Measurements from ENCODE around the gene MED16. TPM values are rescaled to one million over a fixed set of nuclear protein-coding genes. Genes with fewer than 3 reads are reported as not detected.

The MED16 gene
- total RNA-seq, 1 donor from 2014 or later: 18.3 TPM

DNA sequence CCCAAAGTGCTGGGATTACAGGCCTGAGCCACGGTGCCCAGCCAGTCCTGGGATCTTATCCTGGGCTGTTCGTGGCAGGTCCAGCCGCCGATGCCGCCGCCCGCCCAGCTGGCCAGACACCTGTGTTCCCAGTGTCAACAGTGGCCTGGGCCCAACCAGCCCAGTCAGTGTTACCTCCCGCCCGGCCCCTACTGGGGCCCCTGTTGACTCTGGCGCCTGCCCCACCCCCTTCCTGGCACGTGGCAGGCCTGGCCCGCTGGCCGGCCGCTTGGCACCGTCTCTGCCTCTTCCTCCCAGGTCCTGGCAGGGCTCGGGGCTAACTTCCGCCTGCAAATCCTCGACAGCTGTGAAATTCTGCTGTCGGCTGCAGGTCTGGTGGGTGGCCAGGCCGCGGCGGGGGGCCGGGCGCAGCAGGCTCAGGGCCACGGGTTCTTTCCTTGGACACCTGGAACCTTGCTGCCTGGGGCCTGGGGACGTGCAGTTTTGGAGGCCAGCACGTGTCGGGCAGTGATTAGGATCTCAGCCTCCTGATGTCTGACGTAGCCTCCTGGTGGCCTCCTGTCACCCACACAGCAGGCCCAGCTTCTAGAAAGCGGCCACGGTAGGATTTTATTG is 42.0 kb upstream of the MED16 start:
- peak overlapping the region; percentile 54 for H3K27ac ChIP-seq (ENCODE audit: low read depth, low read length)
- H3K9me3 ChIP-seq (ENCODE audit: control insufficient read depth in 3 of 3, low read length in 3 of 3): no peaks in the 10 kb centered on the region
- H3K9ac ChIP-seq (ENCODE audit: low read depth in 1 of 3, low read length in 3 of 3): peak overlapping the region in 1 of 3 donors; percentile 50
- H3K4me3 ChIP-seq (ENCODE audit: low read length in 3 of 3): no peak overlapping the region
- H3K4me1 ChIP-seq (ENCODE audit: control insufficient read depth in 3 of 3, insufficient read depth in 3 of 3, low read length in 3 of 3): peaks cover 25 to 32% (median 28%) of the 10 kb centered on the region in 3 donors
- peaks cover 0 to 1% (median 0%) of the 10 kb centered on the region in 3 donors for H3K36me3 ChIP-seq (ENCODE audit: control insufficient read depth in 3 of 3, insufficient read depth in 3 of 3, low read length in 3 of 3)
- H3K27me3 ChIP-seq (ENCODE audit: control insufficient read depth in 3 of 3, insufficient read depth in 3 of 3, low read length in 3 of 3): peaks cover 0 to 11% (median 11%) of the 10 kb centered on the region in 3 donors

DNA sequence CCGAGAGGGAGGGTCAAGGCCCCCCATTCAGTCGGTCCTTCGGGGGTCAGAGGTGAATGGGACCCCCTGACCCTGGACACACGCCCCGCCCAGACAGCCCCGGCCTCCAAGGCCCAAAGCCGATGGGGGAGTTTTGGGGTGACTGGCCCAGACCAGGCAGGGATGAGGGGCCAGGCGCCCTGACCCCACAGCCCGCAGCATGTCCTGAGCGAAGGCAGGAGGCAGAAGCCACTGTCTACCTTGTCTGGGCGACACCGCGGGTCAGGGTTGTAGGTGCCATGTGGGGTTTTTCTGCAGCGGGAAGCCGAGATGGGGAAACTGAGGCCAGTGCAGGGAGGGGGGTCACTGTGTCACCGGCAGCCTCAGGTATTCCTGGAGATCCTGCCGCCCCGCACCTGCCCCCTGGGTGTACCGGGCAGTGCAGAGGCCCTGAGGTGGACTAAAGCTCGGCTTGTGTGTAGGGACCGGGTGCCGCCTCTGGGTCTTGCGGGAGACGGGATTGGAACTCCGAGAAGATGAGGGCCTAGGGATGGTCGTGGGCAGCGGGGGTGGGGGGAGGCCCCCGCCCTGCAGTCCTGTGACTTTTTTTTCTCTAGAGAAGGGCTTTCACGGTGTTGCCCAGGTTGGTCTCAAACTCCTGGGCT is 41.3 kb upstream of the MED16 start:
- H3K27ac ChIP-seq (ENCODE audit: low read depth, low read length): peak overlapping the region; percentile 54
- H3K4me1 ChIP-seq (ENCODE audit: control insufficient read depth in 3 of 3, insufficient read depth in 3 of 3, low read length in 3 of 3): peaks cover 25 to 32% (median 28%) of the 10 kb centered on the region in 3 donors
- no peaks in the 10 kb centered on the region for H3K9me3 ChIP-seq (ENCODE audit: control insufficient read depth in 3 of 3, low read length in 3 of 3)
- peak overlapping the region in 1 of 3 donors; percentile 13 for H3K4me3 ChIP-seq (ENCODE audit: low read length in 3 of 3)
- H3K9ac ChIP-seq (ENCODE audit: low read depth in 1 of 3, low read length in 3 of 3): peak overlapping the region in 1 of 3 donors; percentile 50
- H3K27me3 ChIP-seq (ENCODE audit: control insufficient read depth in 3 of 3, insufficient read depth in 3 of 3, low read length in 3 of 3): peaks cover 0 to 11% (median 11%) of the 10 kb centered on the region in 3 donors
- H3K36me3 ChIP-seq (ENCODE audit: control insufficient read depth in 3 of 3, insufficient read depth in 3 of 3, low read length in 3 of 3): peaks cover 0 to 1% (median 0%) of the 10 kb centered on the region in 3 donors

DNA sequence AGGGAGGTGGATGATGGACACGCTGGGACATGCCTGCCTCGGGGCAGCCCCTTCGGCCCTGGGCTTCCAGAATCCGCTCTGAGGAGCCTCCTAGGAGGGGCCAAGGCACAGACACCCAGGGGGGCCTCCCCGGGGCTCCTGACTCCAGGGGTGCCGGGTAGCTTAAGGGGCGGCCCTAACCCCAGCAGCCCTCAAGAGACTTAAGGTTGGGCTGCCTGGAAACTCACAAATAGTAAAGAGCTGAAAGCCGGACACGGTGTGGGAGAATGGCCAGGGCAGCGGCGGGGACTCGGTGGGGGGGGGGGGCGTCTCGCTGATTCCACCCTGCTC is 40.5 kb upstream of the MED16 start:
- Histone ChIP-seq H3K9me3 (ENCODE audit: control insufficient read depth in 3 of 3, low read length in 3 of 3) (no peaks in the 10 kb centered on the region), H3K4me1 (ENCODE audit: control insufficient read depth in 3 of 3, insufficient read depth in 3 of 3, low read length in 3 of 3) (peaks cover 25 to 32% (median 28%) of the 10 kb centered on the region in 3 donors), H3K36me3 (ENCODE audit: control insufficient read depth in 3 of 3, insufficient read depth in 3 of 3, low read length in 3 of 3) (peaks cover 0 to 1% (median 0%) of the 10 kb centered on the region in 3 donors), H3K27me3 (ENCODE audit: control insufficient read depth in 3 of 3, insufficient read depth in 3 of 3, low read length in 3 of 3) (peaks cover 0 to 11% (median 11%) of the 10 kb centered on the region in 3 donors), H3K9ac (ENCODE audit: low read depth in 1 of 3, low read length in 3 of 3) (peak overlapping the region in 1 of 3 donors; percentile 45), H3K27ac (ENCODE audit: low read depth, low read length) (peak overlapping the region; percentile 36), H3K4me3 (ENCODE audit: low read length in 3 of 3) (no peak overlapping the region)

DNA sequence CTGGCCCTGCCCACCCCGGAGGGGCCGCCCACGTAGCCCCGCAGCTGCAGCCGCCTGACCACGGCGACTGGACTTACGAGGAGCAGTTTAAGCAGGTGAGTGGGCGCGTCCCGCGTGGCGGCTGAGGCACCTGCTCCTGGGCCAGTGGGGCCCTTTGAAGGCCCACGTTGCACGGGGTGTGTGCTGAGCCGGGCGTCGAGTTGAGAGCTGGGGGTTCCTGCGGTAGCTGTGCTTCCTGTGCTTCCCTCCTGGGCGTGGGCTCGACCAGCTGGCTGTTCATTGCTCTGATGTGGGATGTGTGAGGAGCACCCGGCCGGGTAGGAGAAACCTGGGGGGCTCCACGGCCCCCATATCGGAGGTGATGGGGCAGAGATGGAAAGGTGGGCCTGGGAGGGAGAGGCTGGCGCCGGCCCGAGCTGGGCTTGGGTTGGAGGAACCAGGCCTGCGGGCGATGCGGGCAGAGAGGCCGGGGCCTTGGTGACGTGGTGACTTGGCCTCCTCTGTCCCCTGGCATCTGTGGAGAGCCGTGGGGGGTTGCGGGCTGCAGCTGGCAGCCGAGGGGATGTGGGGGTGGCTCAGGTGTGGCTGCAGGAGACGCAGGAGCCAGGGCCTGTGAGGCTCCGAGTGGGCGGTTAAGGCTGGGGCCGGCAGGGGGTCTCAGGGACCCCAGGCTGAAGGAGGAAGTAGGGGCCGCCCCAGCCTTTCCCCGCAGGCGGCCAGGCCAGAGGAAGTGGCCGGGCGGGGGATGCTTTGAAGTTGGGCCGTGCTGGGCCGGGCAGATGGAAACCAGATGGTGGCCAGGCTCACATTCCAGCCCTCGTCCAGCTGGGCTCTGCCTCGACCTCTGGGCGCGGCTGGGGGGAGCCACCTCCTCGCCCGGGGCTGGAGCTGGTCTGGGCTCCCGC is 39.9 kb upstream of the MED16 start:
- Histone ChIP-seq H3K4me3 (ENCODE audit: low read length in 3 of 3) (no peak overlapping the region), H3K9me3 (ENCODE audit: control insufficient read depth in 3 of 3, low read length in 3 of 3) (no peaks in the 10 kb centered on the region), H3K27me3 (ENCODE audit: control insufficient read depth in 3 of 3, insufficient read depth in 3 of 3, low read length in 3 of 3) (peaks cover 0 to 11% (median 11%) of the 10 kb centered on the region in 3 donors), H3K27ac (ENCODE audit: low read depth, low read length) (peak overlapping the region; percentile 36), H3K4me1 (ENCODE audit: control insufficient read depth in 3 of 3, insufficient read depth in 3 of 3, low read length in 3 of 3) (peaks cover 25 to 32% (median 28%) of the 10 kb centered on the region in 3 donors), H3K9ac (ENCODE audit: low read depth in 1 of 3, low read length in 3 of 3) (peak overlapping the region in 1 of 3 donors; percentile 45), H3K36me3 (ENCODE audit: control insufficient read depth in 3 of 3, insufficient read depth in 3 of 3, low read length in 3 of 3) (peaks cover 0 to 1% (median 0%) of the 10 kb centered on the region in 3 donors)

DNA sequence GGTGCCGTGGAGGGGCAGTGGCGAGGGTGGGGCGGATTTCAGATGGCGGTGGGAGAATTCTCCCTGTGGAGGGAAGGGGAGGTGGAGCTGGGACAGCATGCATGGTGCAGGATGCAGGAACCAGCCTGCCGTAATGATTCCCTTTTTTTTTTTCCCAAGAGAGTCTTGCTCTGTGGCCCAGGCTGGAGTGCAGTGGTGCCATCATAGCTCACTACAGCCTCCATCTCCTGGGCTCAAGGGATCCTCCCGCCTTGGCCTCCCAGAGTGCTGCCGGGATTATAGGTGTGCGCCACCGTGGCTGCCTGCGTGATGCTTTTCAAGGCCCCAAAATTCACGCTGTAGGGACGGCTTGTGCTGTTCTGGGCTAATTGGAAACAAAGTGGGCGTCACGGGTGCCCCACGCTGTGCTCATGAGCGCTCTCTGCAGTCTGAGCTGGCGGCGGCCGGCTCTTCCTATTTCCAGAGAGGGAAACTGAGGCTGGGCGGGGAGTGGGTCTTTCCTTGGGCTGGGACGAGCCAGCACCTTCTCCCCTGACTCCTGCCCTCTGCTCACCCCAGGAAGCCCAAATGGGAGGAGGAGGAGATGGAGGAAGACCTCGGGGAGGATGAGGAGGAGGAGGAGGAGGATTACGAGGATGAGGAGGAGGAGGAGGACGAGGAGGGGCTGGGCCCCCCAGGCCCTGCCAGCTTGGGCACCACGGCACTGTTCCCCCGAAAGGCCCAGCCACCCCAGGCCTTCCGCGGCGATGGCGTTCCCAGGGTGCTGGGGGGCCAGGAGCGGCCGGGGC is 39.1 kb upstream of the MED16 start:
- no peak overlapping the region for H3K27ac ChIP-seq (ENCODE audit: low read depth, low read length)
- H3K4me3 ChIP-seq (ENCODE audit: low read length in 3 of 3): no peak overlapping the region
- H3K9ac ChIP-seq (ENCODE audit: low read depth in 1 of 3, low read length in 3 of 3): peak overlapping the region in 1 of 3 donors; percentile 25
- H3K9me3 ChIP-seq (ENCODE audit: control insufficient read depth in 3 of 3, low read length in 3 of 3): no peaks in the 10 kb centered on the region
- peaks cover 0 to 1% (median 0%) of the 10 kb centered on the region in 3 donors for H3K36me3 ChIP-seq (ENCODE audit: control insufficient read depth in 3 of 3, insufficient read depth in 3 of 3, low read length in 3 of 3)
- H3K27me3 ChIP-seq (ENCODE audit: control insufficient read depth in 3 of 3, insufficient read depth in 3 of 3, low read length in 3 of 3): peaks cover 0 to 11% (median 11%) of the 10 kb centered on the region in 3 donors
- peaks cover 27 to 32% (median 30%) of the 10 kb centered on the region in 3 donors for H3K4me1 ChIP-seq (ENCODE audit: control insufficient read depth in 3 of 3, insufficient read depth in 3 of 3, low read length in 3 of 3)

DNA sequence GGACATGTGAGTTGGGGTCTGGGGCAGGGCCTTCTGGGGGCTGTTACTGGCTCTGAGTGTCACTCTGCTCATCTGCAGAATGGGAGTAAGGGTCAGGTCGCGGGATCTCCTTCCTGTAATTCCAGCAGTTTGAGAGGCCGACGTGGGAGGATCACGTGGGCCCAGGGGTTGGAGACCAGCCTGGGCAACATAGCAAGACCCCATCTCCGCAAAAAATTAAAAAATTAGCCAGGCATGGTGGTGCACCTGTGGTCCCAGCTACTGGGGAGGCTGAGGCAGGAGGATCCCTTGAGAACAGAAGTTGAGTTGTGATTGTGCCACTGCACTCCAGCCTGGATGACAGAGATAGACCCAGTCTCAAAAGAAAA is 36.9 kb upstream of the MED16 start:
- peaks cover 26 to 33% (median 29%) of the 10 kb centered on the region in 3 donors for H3K4me1 ChIP-seq (ENCODE audit: control insufficient read depth in 3 of 3, insufficient read depth in 3 of 3, low read length in 3 of 3)
- H3K27ac ChIP-seq (ENCODE audit: low read depth, low read length): no peak overlapping the region
- no peak overlapping the region for H3K9ac ChIP-seq (ENCODE audit: low read depth in 1 of 3, low read length in 3 of 3)
- no peak overlapping the region for H3K4me3 ChIP-seq (ENCODE audit: low read length in 3 of 3)
- H3K27me3 ChIP-seq (ENCODE audit: control insufficient read depth in 3 of 3, insufficient read depth in 3 of 3, low read length in 3 of 3): peaks cover 0 to 11% (median 11%) of the 10 kb centered on the region in 3 donors
- H3K36me3 ChIP-seq (ENCODE audit: control insufficient read depth in 3 of 3, insufficient read depth in 3 of 3, low read length in 3 of 3): peaks cover 0 to 1% (median 0%) of the 10 kb centered on the region in 3 donors
- no peaks in the 10 kb centered on the region for H3K9me3 ChIP-seq (ENCODE audit: control insufficient read depth in 3 of 3, low read length in 3 of 3)

DNA sequence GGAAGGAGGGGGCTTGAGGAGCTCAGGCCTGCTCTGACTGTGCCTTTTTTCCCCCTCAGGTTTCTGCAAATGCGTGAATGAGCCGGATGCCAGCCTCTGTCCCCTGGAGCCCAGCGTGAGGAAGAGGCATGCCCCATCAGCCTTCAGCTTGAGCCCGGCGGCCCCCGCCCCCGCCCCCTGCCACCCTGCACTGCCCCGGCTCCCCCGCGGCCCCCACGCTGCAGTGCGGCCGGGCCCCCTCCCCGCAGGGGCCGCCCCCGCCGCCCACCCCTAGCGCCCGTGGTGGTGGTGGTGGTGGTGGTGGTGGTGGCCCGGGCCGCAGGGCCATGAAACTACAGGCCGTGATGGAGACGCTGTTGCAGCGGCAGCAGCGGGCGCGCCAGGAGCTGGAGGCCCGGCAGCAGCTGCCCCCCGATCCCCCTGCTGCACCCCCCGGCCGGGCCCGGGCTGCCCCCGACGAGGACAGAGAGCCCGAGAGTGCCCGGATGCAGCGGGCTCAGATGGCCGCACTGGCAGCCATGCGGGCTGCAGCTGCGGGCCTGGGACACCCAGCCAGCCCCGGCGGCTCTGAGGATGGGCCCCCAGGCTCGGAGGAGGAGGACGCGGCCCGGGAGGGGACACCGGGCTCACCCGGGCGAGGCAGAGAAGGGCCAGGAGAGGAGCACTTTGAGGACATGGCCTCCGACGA is 36.4 kb upstream of the MED16 start:
- Histone ChIP-seq H3K4me3 (ENCODE audit: low read length in 3 of 3) (no peak overlapping the region), H3K27me3 (ENCODE audit: control insufficient read depth in 3 of 3, insufficient read depth in 3 of 3, low read length in 3 of 3) (peaks cover 0 to 11% (median 11%) of the 10 kb centered on the region in 3 donors), H3K9ac (ENCODE audit: low read depth in 1 of 3, low read length in 3 of 3) (no peak overlapping the region), H3K27ac (ENCODE audit: low read depth, low read length) (no peak overlapping the region), H3K9me3 (ENCODE audit: control insufficient read depth in 3 of 3, low read length in 3 of 3) (no peaks in the 10 kb centered on the region), H3K36me3 (ENCODE audit: control insufficient read depth in 3 of 3, insufficient read depth in 3 of 3, low read length in 3 of 3) (peaks cover 0 to 1% (median 0%) of the 10 kb centered on the region in 3 donors), H3K4me1 (ENCODE audit: control insufficient read depth in 3 of 3, insufficient read depth in 3 of 3, low read length in 3 of 3) (peaks cover 25 to 32% (median 28%) of the 10 kb centered on the region in 3 donors)

DNA sequence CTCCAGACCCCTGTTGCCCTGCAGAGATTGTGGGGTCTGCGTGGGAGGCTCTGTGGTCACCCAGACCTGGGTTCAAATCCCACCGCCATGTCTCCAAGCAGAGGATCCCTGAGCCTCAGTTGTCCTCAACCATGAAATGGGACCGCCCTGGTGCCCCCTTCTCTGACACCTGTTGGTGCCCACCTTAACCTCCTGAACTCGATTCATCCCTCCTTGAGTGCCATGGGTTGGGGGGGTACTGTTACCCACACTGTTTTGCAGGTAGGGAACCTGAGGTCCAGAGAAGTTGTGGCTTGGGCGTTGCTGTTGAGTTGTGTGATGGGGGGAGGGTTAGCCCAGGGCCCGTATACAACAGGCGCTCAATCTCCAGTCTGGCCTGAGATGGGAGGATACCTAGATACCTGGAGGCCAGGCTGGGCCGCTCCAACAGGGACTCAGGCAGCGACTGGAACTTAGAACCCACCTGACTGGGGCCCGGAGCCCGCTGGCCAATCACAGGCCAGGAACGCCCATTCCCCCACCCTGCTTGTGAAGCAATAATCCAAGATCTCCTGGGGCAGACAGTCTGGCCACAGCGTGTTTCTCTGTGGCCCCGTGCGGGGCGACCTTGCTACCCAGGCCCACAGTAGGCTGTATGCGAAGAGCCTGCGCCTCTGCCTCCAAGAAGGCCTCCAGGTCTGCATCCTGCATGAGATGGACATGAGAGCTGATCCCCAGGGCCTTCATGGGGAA is 35.6 kb upstream of the MED16 start:
- no peak overlapping the region for H3K27ac ChIP-seq (ENCODE audit: low read depth, low read length)

More for the DNA sequence above, 35.6 kb upstream of the MED16 start:
- Histone ChIP-seq H3K9ac (ENCODE audit: low read depth in 1 of 3, low read length in 3 of 3) (no peak overlapping the region), H3K36me3 (ENCODE audit: control insufficient read depth in 3 of 3, insufficient read depth in 3 of 3, low read length in 3 of 3) (peaks cover 0 to 1% (median 0%) of the 10 kb centered on the region in 3 donors), H3K9me3 (ENCODE audit: control insufficient read depth in 3 of 3, low read length in 3 of 3) (no peaks in the 10 kb centered on the region), H3K27me3 (ENCODE audit: control insufficient read depth in 3 of 3, insufficient read depth in 3 of 3, low read length in 3 of 3) (peaks cover 0 to 16% (median 11%) of the 10 kb centered on the region in 3 donors), H3K4me1 (ENCODE audit: control insufficient read depth in 3 of 3, insufficient read depth in 3 of 3, low read length in 3 of 3) (peaks cover 18 to 26% (median 21%) of the 10 kb centered on the region in 3 donors), H3K4me3 (ENCODE audit: low read length in 3 of 3) (no peak overlapping the region)

Data from skeletal muscle tissue (tissue), 4 donors.